HG03469 (cell line): ENCODE measurements around the gene TCEANC2.
"Not testable (repeated sequence)": the region's sequence is repeated elsewhere in the genome, so short reads cannot be mapped to it uniquely, and the experiment has no call there.

Source experiments
- ATAC-seq: cut with Tn5 transposase; IDR thresholded peaks from one replicate; pipeline ENCODE4 v1.9.1; 2021; ENCODE audit warnings: mild to moderate bottlenecking, moderate library complexity, moderate number of reproducible peaks; ENCODE audit not compliant: unreplicated experiment

TCEANC2 gene

GRCh38 chr1:54024811-54025210 is 28.6 kb upstream of the TCEANC2 start:
- not testable (repeated sequence) for ATAC-seq

GRCh38 chr1:54027848-54028247 is 25.6 kb upstream of the TCEANC2 start:
- no peak for ATAC-seq

- ATAC-seq: no peak
Measured at GRCh38 chr1:54028306-54029251, 24.8 kb upstream of the TCEANC2 start.

- ATAC-seq: no peak
Measured at GRCh38 chr1:54037476-54037875, 15.9 kb upstream of the TCEANC2 start.

GRCh38 chr1:54041806-54042205 is 11.6 kb upstream of the TCEANC2 start:
- ATAC-seq: no peak

- no peak for ATAC-seq
Measured at GRCh38 chr1:54045496-54045895, 7.9 kb upstream of the TCEANC2 start.

- ATAC-seq: no peak
Measured at GRCh38 chr1:54046671-54047383, 6.6 kb upstream of the TCEANC2 start.

- no peak for ATAC-seq
Measured at GRCh38 chr1:54047384-54048305, 5.8 kb upstream of the TCEANC2 start.

GRCh38 chr1:54050435-54050834 is 3.0 kb upstream of the TCEANC2 start:
- ATAC-seq: not testable (repeated sequence)

GRCh38 chr1:54051933-54052430 is 1.4 kb upstream of the TCEANC2 start:
- no peak for ATAC-seq

- no peak for ATAC-seq
Measured at GRCh38 chr1:54052431-54052933, 926 bp upstream of the TCEANC2 start.

GRCh38 chr1:54053745-54054437 is 483 bp downstream of the TCEANC2 start:
- ATAC-seq: no peak

- ATAC-seq: no peak
Measured at GRCh38 chr1:54054438-54054749, 986 bp downstream of the TCEANC2 start.

- no peak for ATAC-seq
Measured at GRCh38 chr1:54064299-54064698, 10.9 kb downstream of the TCEANC2 start.

GRCh38 chr1:54069791-54070170 is 16.4 kb downstream of the TCEANC2 start:
- ATAC-seq: no peak

- ATAC-seq: no peak
Measured at GRCh38 chr1:54070171-54070837, 16.9 kb downstream of the TCEANC2 start.

GRCh38 chr1:54077359-54077758 is 24.0 kb downstream of the TCEANC2 start:
- ATAC-seq: no peak

GRCh38 chr1:54080598-54081049 is 27.2 kb downstream of the TCEANC2 start:
- no peak for ATAC-seq
